ENCODE measurements around the gene FAM168A. TPM values are rescaled to one million over a fixed set of nuclear protein-coding genes. Genes with fewer than 3 reads are reported as not detected.

Gene FAM168A
- total RNA-seq, 1 experiment from 2014 or later: 62.8 TPM

DNA sequence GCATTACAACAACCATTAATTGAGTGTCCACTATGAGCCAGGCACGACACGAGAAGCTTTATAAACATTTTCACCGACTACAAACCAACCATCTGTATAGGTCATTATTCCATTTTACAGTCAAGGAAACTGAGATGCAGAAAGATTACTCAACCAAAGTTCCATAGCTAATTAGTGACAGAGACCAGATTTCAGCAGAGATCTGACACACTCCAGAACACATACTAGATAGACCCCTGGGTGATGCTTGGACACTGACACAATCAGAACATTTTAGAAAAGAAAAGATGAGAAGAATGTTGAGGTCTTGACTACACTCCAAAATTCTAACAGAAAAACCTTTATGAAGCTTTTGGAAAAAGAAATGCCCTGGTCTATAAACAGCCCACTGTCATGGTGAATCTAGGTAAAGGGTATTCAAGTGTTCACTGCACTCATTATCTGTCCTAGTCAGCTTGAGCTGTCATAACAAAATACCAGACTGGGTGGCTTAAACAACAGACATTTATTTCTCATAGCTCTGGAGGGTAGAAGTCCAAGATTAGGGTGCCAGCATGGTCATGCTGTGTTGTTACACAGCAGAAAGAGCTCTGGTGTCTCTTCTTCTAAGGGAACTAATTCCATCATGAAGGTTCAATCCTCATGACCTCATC, 132.8 kb downstream of the FAM168A start:
- TF ChIP-seq, protein P1, sequence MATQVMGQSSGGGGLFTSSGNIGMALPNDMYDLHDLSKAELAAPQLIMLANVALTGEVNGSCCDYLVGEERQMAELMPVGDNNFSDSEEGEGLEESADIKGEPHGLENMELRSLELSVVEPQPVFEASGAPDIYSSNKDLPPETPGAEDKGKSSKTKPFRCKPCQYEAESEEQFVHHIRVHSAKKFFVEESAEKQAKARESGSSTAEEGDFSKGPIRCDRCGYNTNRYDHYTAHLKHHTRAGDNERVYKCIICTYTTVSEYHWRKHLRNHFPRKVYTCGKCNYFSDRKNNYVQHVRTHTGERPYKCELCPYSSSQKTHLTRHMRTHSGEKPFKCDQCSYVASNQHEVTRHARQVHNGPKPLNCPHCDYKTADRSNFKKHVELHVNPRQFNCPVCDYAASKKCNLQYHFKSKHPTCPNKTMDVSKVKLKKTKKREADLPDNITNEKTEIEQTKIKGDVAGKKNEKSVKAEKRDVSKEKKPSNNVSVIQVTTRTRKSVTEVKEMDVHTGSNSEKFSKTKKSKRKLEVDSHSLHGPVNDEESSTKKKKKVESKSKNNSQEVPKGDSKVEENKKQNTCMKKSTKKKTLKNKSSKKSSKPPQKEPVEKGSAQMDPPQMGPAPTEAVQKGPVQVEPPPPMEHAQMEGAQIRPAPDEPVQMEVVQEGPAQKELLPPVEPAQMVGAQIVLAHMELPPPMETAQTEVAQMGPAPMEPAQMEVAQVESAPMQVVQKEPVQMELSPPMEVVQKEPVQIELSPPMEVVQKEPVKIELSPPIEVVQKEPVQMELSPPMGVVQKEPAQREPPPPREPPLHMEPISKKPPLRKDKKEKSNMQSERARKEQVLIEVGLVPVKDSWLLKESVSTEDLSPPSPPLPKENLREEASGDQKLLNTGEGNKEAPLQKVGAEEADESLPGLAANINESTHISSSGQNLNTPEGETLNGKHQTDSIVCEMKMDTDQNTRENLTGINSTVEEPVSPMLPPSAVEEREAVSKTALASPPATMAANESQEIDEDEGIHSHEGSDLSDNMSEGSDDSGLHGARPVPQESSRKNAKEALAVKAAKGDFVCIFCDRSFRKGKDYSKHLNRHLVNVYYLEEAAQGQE (IDR thresholded peaks at IDR 0.05; ENCODE audit: insufficient read depth in 1 of 2, low read depth in 2 of 2, low read length in 1 of 2): no peak
- TF ChIP-seq TCF7L2 (IDR thresholded peaks at IDR 0.05; ENCODE audit: low read depth, low read length) (no peak), SIN3A (IDR thresholded peaks at IDR 0.05; ENCODE audit: borderline replicate concordance, insufficient read depth, low read depth, low read length) (no peak), POLR2AphosphoS5 (IDR thresholded peaks at IDR 0.05; ENCODE audit: low read depth, low read length) (no peak)
- TF ChIP-seq, protein P2, sequence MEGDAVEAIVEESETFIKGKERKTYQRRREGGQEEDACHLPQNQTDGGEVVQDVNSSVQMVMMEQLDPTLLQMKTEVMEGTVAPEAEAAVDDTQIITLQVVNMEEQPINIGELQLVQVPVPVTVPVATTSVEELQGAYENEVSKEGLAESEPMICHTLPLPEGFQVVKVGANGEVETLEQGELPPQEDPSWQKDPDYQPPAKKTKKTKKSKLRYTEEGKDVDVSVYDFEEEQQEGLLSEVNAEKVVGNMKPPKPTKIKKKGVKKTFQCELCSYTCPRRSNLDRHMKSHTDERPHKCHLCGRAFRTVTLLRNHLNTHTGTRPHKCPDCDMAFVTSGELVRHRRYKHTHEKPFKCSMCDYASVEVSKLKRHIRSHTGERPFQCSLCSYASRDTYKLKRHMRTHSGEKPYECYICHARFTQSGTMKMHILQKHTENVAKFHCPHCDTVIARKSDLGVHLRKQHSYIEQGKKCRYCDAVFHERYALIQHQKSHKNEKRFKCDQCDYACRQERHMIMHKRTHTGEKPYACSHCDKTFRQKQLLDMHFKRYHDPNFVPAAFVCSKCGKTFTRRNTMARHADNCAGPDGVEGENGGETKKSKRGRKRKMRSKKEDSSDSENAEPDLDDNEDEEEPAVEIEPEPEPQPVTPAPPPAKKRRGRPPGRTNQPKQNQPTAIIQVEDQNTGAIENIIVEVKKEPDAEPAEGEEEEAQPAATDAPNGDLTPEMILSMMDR (IDR thresholded peaks at IDR 0.05): no peak
- Histone ChIP-seq H3K27me3 (ENCODE audit: control insufficient read depth, insufficient read depth, low read length) (no peaks in the 10 kb centered on the region), H3K4me1 (ENCODE audit: control insufficient read depth, insufficient read depth, low read length) (no peaks in the 10 kb centered on the region), H3K9me3 (ENCODE audit: control insufficient read depth, insufficient read depth, low read depth, low read length) (no peaks in the 10 kb centered on the region), H3K4me3 (ENCODE audit: low read depth in 2 of 2, low read length in 2 of 2) (no peak overlapping the region), H3K27ac (ENCODE audit: low read length) (no peak overlapping the region), H3K36me3 (ENCODE audit: control insufficient read depth, insufficient read depth, low read length) (no peaks in the 10 kb centered on the region)
- DNase-seq (ENCODE audit: low read depth, low spot score) (no peak), ATAC-seq (no peak)
- in situ Hi-C loops (cut with HindIII; ENCODE audit: low pct_unique_long_range_greater_than_20kb, low sequenced_read_pairs) (no loop called here), intact Hi-C loops (cut with micrococcal nuclease; ENCODE audit: unreplicated experiment) (no loop called here)
- ChIA-PET POLR2A (no interaction called here), CTCF (no interaction called here)
- BruUV-seq (replicated peaks): no TSS peak

DNA sequence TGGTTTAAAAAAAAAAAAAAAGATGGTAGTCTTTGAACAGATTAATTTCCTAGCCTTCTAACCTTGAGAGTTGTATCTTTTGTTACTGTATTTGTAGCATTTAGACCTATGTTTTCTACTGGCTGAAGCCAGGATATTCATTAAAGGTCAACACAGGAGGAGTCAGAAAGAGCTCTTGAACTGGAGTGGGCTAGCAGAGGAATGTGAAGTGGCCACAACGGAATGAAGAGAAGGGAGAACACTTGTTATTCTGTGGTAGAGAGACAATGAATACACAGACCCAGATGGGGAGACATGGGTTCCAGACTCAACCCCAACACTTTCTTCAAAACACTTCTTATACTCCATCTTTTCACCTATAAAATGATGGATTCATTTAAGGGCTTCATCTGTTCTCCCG, 133.6 kb downstream of the FAM168A start:
- DNase-seq (ENCODE audit: low read depth, low spot score): no peak
- POLR2A ChIA-PET: interaction anchor here (0.6 to 0.7 kb wide), 2 partner anchors 41 to 1594 kb away, joined by 9 to 17 read pairs; no protein-coding TSS in a partner anchor
- CTCF ChIA-PET: interaction anchor here (0.7 kb wide), 2 partner anchors 73 to 142 kb away, joined by 4 to 13 read pairs; no protein-coding TSS in a partner anchor

More for the DNA sequence above, 133.6 kb downstream of the FAM168A start:
- Histone ChIP-seq H3K4me1 (ENCODE audit: control insufficient read depth, insufficient read depth, low read length) (no peaks in the 10 kb centered on the region), H3K36me3 (ENCODE audit: control insufficient read depth, insufficient read depth, low read length) (no peaks in the 10 kb centered on the region), H3K27me3 (ENCODE audit: control insufficient read depth, insufficient read depth, low read length) (no peaks in the 10 kb centered on the region), H3K9me3 (ENCODE audit: control insufficient read depth, insufficient read depth, low read depth, low read length) (no peaks in the 10 kb centered on the region), H3K27ac (ENCODE audit: low read length) (no peak overlapping the region), H3K4me3 (ENCODE audit: low read depth in 2 of 2, low read length in 2 of 2) (no peak overlapping the region)
- no peak for ATAC-seq
- in situ Hi-C loops (cut with HindIII; ENCODE audit: low pct_unique_long_range_greater_than_20kb, low sequenced_read_pairs) (no loop called here), intact Hi-C loops (cut with micrococcal nuclease; ENCODE audit: unreplicated experiment) (no loop called here)
- TF ChIP-seq TCF7L2 (IDR thresholded peaks at IDR 0.05; ENCODE audit: low read depth, low read length): no peak
- TF ChIP-seq, protein P1 (IDR thresholded peaks at IDR 0.05; ENCODE audit: insufficient read depth in 1 of 2, low read depth in 2 of 2, low read length in 1 of 2): no peak
- TF ChIP-seq, protein P2 (IDR thresholded peaks at IDR 0.05): no peak
- TF ChIP-seq SIN3A (IDR thresholded peaks at IDR 0.05; ENCODE audit: borderline replicate concordance, insufficient read depth, low read depth, low read length): no peak
- TF ChIP-seq POLR2AphosphoS5 (IDR thresholded peaks at IDR 0.05; ENCODE audit: low read depth, low read length): no peak
- BruUV-seq (replicated peaks): no TSS peak
